Psoas muscle (tissue), 8 donors: ENCODE data around the gene PLA2G6. TPM values are rescaled to one million over a fixed set of nuclear protein-coding genes. Genes with fewer than 3 reads are reported as not detected.

Experiments used
- ATAC-seq, 4 donors: fragments of 200-7000 bp; cut with Tn5 transposase; one replicate each; pipeline ENCODE4 v1.9.1; 2020; ENCODE audit warnings: moderate library complexity in 3 of 4, mild to moderate bottlenecking in 2 of 4
- DNase-seq, 2 donors: peaks; one replicate each; pipeline ENCODE4 v3.0.0-alpha.2; 2020
- H3K27ac ChIP-seq: fragments of 200-600 bp; one replicate; pipeline ENCODE4 v1.8.0; 2022
- H3K27me3 ChIP-seq, 3 donors: fragments of 200-600 bp in 1 of 3; one replicate each; pipeline versions ENCODE4 v1.6.1 to v1.8.0; 2013 to 2022; ENCODE audit warnings: low read length in 2 of 3, mild to moderate bottlenecking in 2 of 3, moderate library complexity in 1 of 3; ENCODE audit not compliant: insufficient read depth in 3 of 3
- H3K36me3 ChIP-seq, 2 donors: fragments of 200-600 bp in 1 of 2; one replicate each; pipeline versions ENCODE4 v1.6.1 to v1.8.0; 2013 to 2022; ENCODE audit warnings: low read depth in 1 of 2, mild to moderate bottlenecking in 1 of 2, moderate library complexity in 1 of 2; ENCODE audit not compliant: insufficient read depth in 1 of 2
- H3K4me1 ChIP-seq: fragments of 200-600 bp; one replicate; pipeline ENCODE4 v1.8.0; 2022
- H3K4me3 ChIP-seq: fragments of 200-600 bp; one replicate; pipeline ENCODE4 v1.8.0; 2022; ENCODE audit warnings: mild to moderate bottlenecking
- H3K9me3 ChIP-seq: fragments of 200-600 bp; one replicate; pipeline ENCODE4 v1.8.0; 2022
- WGBS, 3 donors: extraction: QIAGEN DNeasy Blood & Tissue Kit; methylation state at CpG; one replicate each; pipeline versions ENCODE4 v1.1.6 to v1.1.7; 2013; 5-methylcytosine and 5-hydroxymethylcytosine counted together
- intact Hi-C, 2 donors: fragments of 100-400 bp; cut with DNase I; formaldehyde crosslinking; loops; one replicate each; pipeline versions ENCODE4 v1.11.0 to v1.14.2; 2022
- polyA plus RNA-seq, 3 donors: library from polyadenylated mRNA; stranded (reverse); fragments of 200-250 nt; gene quantifications; one replicate each; pipeline ENCODE4 v1.2.3, GENCODE V29; 2013
- total RNA-seq, 4 donors: library from RNA; stranded (reverse); fragmentation: NEBNext Ultra II Directional in 2 of 4; extraction: Animal tissue kit (Norgen Biotek cat#: 25700) in 2 of 4; gene quantifications; one replicate each; pipeline versions ENCODE4 v1.2.1 to v1.2.4, GENCODE V29; 2021 to 2023
- TF ChIP-seq, protein P1 (sequence below): fragments of 200-600 bp; IDR thresholded peaks from one replicate; pipeline ENCODE4 v1.8.0; 2022; ENCODE audit warnings: antibody characterized with exemption
- donor health status: healthy with polysubstance abuse.
- donor health status: DM: no; HTN: no; CAD: no; lungs with moderate emphysema.
- donor health status: Bipolar disorder and iron deficiency.
- donor health status: healthy.
- donor health status: DM: yes; HTN: yes; CAD: no.
- donor health status: DM: no; HTN: no; CAD: no.
- donor health status: DM: no; HTN: no; CAD: no.
- donor health status: DM: yes; HTN: yes; CAD: no.

PLA2G6 gene
- total and polyA plus RNA-seq, 7 donors = 4.5 to 17.4 (median 8.5) TPM

DNA sequence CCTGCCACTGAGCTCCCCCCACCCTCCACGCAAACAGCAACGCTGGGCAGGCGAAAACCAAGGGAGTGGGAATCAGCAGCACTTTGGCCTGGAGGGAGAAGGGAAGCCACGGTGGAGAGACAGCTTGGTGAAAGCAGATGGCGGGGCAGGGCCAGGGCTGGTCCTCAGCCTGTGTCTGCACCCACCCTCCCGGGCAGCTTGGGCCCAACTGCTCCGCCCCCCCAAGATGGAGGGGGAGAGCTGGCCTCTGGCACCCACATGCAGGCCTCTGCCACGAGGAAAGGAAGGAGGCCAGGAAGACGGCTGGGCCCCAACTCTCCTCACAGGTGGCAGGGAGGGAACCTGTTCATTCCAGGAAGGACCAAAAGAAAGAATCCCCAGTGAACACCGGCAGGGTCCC, 38.0 kb upstream of the PLA2G6 start:
- intact Hi-C loops = no loop called here
- Histone ChIP-seq H3K27me3 (no peaks in the 10 kb centered on the region), H3K36me3 (peaks cover 0 to 46% of the 10 kb centered on the region in 2 donors), H3K9me3 (no peaks in the 10 kb centered on the region), H3K4me3 (no peak overlapping the region), H3K4me1 (peaks cover 24% of the 10 kb centered on the region), H3K27ac (peak overlapping the region; percentile 82)
- TF ChIP-seq, protein P1, sequence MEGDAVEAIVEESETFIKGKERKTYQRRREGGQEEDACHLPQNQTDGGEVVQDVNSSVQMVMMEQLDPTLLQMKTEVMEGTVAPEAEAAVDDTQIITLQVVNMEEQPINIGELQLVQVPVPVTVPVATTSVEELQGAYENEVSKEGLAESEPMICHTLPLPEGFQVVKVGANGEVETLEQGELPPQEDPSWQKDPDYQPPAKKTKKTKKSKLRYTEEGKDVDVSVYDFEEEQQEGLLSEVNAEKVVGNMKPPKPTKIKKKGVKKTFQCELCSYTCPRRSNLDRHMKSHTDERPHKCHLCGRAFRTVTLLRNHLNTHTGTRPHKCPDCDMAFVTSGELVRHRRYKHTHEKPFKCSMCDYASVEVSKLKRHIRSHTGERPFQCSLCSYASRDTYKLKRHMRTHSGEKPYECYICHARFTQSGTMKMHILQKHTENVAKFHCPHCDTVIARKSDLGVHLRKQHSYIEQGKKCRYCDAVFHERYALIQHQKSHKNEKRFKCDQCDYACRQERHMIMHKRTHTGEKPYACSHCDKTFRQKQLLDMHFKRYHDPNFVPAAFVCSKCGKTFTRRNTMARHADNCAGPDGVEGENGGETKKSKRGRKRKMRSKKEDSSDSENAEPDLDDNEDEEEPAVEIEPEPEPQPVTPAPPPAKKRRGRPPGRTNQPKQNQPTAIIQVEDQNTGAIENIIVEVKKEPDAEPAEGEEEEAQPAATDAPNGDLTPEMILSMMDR = no peak
- DNase-seq (no peak), ATAC-seq (no peak)
- 68 to 69% (median 68%) methylated on average over 9 to 10 of the region's 10 CpGs for WGBS, 3 donors

DNA sequence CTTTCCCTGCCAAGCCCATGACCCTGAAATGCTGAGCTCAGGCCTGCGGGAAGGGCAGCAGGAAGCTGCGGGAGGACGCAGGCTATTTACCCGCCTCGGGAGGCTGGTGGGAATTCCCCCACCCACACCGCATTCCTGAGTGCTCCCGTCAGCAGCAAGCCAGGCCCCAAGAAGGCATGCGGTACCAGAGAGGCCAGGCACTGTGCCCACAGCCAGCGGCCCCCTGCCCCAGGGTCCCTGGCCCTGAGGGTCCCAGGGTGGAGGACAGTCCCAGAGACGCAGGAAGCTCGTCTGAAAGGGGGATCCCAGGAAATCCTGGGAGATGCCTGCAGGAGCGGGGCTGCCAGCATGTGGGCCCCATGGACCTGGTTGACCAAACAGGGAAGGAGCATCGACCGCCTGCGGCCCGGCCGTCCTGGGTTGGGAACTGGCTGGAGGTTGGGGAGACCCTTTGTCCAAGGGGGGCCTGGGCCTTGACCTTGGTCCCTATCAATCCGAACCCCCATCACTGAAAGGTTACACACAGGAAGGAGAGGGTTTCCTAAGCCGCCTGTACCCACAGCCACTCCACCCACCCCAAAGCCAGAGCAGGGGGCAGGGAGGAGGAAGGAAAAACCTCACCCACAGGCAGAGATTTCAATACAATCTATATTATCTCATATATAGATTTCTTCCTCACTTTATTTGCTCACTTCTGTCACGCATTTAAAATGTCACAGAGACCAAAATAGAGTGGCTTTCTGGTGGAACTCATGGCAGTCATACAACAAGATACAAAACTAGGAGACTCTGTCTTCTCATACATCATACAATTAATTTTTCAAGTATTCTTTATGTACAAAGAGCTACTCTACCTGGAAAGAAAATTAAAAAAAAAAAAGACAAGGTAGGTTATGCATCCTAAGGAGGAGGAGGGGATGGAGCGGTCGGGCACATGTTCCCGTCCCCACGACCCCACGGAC, 37.3 kb upstream of the PLA2G6 start:
- Histone ChIP-seq H3K4me3 (no peak overlapping the region), H3K27me3 (no peaks in the 10 kb centered on the region), H3K4me1 (peaks cover 28% of the 10 kb centered on the region), H3K27ac (peak overlapping the region; percentile 82), H3K9me3 (no peaks in the 10 kb centered on the region), H3K36me3 (peaks cover 0 to 39% of the 10 kb centered on the region in 2 donors)
- 47 to 59% (median 52%) methylated on average over 20 to 25 of the region's 25 CpGs for WGBS, 3 donors
- ATAC-seq = peak; percentile 59 to 76 (median 72)
- intact Hi-C loops = no loop called here
- peak; percentile 81 to 85 for DNase-seq
- TF ChIP-seq, protein P1 = no peak

DNA sequence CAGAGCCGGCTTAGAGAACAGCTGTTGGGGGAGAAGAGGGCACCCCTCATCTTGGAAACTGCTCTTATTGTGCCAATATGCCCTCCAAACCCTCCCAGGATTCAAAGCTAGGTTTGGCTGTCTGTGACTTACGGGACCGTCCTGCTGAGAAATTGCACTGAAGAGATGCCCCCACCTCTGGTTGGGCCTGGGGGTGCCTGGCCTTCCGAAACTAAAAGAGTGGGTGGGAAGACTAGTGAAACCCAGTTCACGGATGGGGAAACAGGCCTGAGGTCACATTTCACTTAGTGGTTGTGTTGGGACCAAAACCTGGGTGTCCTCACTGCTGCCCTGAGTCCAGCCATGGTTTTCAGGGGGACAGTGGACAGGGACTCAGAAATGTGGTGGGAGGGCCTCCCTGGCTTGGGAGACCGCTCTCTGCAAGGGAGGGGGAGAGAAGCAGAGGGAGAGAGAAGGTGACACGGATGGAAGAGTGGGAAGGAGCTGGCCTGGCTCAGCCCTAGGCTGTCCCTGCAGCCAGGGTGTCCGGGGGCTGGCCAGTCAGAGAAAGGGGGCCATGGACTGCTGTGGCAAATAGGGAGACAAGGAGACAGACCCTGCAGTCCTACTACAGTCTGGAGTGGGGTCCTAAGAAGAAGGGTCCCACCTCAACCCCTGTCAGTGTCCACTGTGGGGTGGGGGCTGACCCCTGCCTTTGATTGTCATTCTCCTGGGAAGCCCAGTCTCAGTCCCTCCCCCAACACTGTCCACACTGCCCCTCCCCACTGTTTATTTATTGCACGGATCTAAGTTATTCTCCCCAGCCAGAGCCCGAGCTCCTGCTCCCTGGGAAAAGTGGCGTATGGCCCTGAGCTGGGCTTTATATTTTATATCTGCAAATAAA, 33.8 kb upstream of the PLA2G6 start:
- H3K27me3 ChIP-seq = no peaks in the 10 kb centered on the region

DNA sequence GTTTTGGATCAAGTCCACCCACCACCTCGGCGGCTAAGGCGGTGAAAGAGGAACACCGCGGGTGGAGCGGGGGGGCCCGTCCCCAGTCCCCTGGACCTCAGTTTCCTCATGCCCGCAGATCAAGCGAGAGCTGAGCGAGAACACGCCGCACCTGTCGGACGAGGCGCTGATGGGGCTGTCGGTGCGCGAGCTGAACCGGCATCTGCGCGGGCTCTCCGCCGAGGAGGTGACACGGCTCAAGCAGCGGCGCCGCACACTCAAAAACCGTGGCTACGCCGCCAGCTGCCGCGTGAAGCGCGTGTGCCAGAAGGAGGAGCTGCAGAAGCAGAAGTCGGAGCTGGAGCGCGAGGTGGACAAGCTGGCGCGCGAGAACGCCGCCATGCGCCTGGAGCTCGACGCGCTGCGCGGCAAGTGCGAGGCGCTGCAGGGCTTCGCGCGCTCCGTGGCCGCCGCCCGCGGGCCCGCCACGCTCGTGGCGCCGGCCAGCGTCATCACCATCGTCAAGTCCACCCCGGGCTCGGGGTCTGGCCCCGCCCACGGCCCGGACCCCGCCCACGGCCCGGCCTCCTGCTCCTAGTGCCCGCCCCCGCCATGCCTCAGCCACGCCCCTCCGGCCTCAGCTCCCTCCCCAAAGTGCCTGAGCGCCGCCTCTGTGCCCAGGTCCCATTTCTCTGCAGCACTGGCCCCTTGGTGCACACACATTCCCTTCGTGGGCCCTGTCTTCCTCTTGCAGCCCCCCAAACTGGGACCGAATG, 32.8 kb upstream of the PLA2G6 start:
- peak overlapping the region; percentile 58 for H3K27ac ChIP-seq
- ATAC-seq (peak; percentile 49 to 70 (median 62)), DNase-seq (peak; percentile 72 to 86)
- intact Hi-C loops = no loop called here
- 19 to 32% (median 23%) methylated on average over 41 to 79 of the region's 81 CpGs for WGBS, 3 donors
- TF ChIP-seq, protein P1 = peak; percentile 4
- H3K27me3 ChIP-seq = no peaks in the 10 kb centered on the region
- H3K4me1 ChIP-seq = peaks cover 26% of the 10 kb centered on the region
- H3K4me3 ChIP-seq = peak overlapping the region; percentile 44
- no peaks in the 10 kb centered on the region for H3K9me3 ChIP-seq
- H3K36me3 ChIP-seq = peaks cover 0 to 6% of the 10 kb centered on the region in 2 donors

More for the DNA sequence above, 33.8 kb upstream of the PLA2G6 start:
- intact Hi-C loops = no loop called here
- Histone ChIP-seq H3K4me1 (peaks cover 32% of the 10 kb centered on the region), H3K27ac (no peak overlapping the region), H3K4me3 (no peak overlapping the region), H3K36me3 (peaks cover 0 to 6% of the 10 kb centered on the region in 2 donors), H3K9me3 (no peaks in the 10 kb centered on the region)
- DNase-seq (no peak), ATAC-seq (no peak)
- 83 to 88% (median 84%) methylated on average over 11 of the region's 11 CpGs for WGBS, 3 donors
- TF ChIP-seq, protein P1 = no peak
